ENCODE data around the gene UNC50.

DNA sequence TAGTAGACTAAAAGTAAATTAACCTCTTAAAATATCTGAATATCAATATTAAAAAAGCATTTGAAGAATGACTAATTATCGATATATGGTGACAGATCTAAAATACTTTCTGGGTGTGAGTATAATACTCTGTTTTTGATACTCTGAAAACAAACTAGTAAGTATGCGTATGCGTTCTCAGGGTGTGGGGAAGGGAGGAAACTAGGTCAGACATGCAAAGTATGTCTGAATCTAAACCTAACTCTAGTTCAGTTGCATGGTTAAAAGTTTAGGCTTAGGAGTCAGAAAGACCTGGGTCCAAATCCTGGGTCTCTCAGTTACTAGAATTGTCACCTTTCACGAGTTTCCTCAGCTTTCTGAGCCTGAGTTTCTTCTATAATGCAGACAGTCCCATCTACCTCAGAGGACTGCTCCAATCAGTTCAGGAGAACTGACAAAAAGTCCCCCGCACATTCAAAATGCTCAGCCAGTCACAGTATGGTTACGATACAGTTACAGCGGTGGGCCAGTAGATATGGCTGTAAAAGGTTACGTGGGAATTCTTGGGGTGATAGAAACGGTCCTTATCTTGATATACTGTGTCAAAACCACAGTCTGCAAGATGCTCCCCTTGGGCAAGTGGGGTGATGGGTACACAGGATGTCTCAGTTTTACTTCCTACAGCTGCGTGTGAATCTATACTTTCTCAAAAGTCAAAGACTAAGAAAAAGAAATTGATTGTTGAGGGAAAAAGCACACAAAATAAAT lies 29.2 kb downstream of the UNC50 start:
- TF ChIP-seq, protein P1, sequence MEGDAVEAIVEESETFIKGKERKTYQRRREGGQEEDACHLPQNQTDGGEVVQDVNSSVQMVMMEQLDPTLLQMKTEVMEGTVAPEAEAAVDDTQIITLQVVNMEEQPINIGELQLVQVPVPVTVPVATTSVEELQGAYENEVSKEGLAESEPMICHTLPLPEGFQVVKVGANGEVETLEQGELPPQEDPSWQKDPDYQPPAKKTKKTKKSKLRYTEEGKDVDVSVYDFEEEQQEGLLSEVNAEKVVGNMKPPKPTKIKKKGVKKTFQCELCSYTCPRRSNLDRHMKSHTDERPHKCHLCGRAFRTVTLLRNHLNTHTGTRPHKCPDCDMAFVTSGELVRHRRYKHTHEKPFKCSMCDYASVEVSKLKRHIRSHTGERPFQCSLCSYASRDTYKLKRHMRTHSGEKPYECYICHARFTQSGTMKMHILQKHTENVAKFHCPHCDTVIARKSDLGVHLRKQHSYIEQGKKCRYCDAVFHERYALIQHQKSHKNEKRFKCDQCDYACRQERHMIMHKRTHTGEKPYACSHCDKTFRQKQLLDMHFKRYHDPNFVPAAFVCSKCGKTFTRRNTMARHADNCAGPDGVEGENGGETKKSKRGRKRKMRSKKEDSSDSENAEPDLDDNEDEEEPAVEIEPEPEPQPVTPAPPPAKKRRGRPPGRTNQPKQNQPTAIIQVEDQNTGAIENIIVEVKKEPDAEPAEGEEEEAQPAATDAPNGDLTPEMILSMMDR (conservative IDR thresholded peaks at IDR 0.05 in 1 of 2, IDR thresholded peaks at IDR 0.05 in 1 of 2; ENCODE audit: low read depth in 1 of 2, low read length in 2 of 2) = no peak
- TF ChIP-seq EZH2 (IDR thresholded peaks at IDR 0.05; ENCODE audit: low read length, missing control alignments) = no peak
